Measurements from ENCODE around the gene SMAGP.

The SMAGP gene

GRCh38 chr12:51196547-51196946 lies 73.7 kb downstream of the SMAGP start:
- DNase-seq (ENCODE audit: low read depth) = no peak

- DNase-seq (ENCODE audit: low read depth) = no peak
These were observed 74.4 kb downstream of the SMAGP start for GRCh38 chr12:51195841-51196240.
